Measurements from ENCODE around the gene C19orf12.
A peak's percentile ranks its signal among the peaks of the same experiment; 100 is the strongest.

C19orf12 gene

GRCh38 chr19:29695765-29696564 lies 19.1 kb downstream of the C19orf12 start:
- no peak for DNase-seq

- DNase-seq: peak; percentile 46
Measured at GRCh38 chr19:29694669-29695627, 20.1 kb downstream of the C19orf12 start.

GRCh38 chr19:29694161-29694560 lies 20.9 kb downstream of the C19orf12 start:
- DNase-seq: no peak

GRCh38 chr19:29690842-29691241 lies 24.2 kb downstream of the C19orf12 start:
- peak; percentile 38 for DNase-seq

GRCh38 chr19:29687897-29688728 lies 26.9 kb downstream of the C19orf12 start:
- DNase-seq: peak; percentile 72

GRCh38 chr19:29687244-29687896 lies 27.7 kb downstream of the C19orf12 start:
- peak; percentile 97 for DNase-seq

- no peak for DNase-seq
Measured at GRCh38 chr19:29686285-29686805, 28.7 kb downstream of the C19orf12 start.

GRCh38 chr19:29685326-29685725 lies 29.7 kb downstream of the C19orf12 start:
- no peak for DNase-seq

- DNase-seq: no peak
Measured at GRCh38 chr19:29683009-29683408, 32.1 kb downstream of the C19orf12 start.

- no peak for DNase-seq
Measured at GRCh38 chr19:29682236-29682895, 32.7 kb downstream of the C19orf12 start.

- peak; percentile 21 for DNase-seq
Measured at GRCh38 chr19:29681422-29682235, 33.4 kb downstream of the C19orf12 start.

- no peak for DNase-seq
Measured at GRCh38 chr19:29680937-29681336, 34.1 kb downstream of the C19orf12 start.

GRCh38 chr19:29680447-29680846 lies 34.6 kb downstream of the C19orf12 start:
- no peak for DNase-seq

- DNase-seq: no peak
Measured at GRCh38 chr19:29679598-29680210, 35.4 kb downstream of the C19orf12 start.

- no peak for DNase-seq
Measured at GRCh38 chr19:29678484-29679106, 36.5 kb downstream of the C19orf12 start.

- no peak for DNase-seq
Measured at GRCh38 chr19:29677001-29677817, 37.9 kb downstream of the C19orf12 start.

- DNase-seq: no peak
Measured at GRCh38 chr19:29676586-29676985, 38.5 kb downstream of the C19orf12 start.

GRCh38 chr19:29675650-29676186 lies 39.3 kb downstream of the C19orf12 start:
- no peak for DNase-seq

Data from fibroblast of upper back skin (primary cell).